ENCODE data around the gene SSH2.
"Not testable (repeated sequence)": the region's sequence is repeated elsewhere in the genome, so short reads cannot be mapped to it uniquely, and the experiment has no call there.

Gene SSH2

DNA sequence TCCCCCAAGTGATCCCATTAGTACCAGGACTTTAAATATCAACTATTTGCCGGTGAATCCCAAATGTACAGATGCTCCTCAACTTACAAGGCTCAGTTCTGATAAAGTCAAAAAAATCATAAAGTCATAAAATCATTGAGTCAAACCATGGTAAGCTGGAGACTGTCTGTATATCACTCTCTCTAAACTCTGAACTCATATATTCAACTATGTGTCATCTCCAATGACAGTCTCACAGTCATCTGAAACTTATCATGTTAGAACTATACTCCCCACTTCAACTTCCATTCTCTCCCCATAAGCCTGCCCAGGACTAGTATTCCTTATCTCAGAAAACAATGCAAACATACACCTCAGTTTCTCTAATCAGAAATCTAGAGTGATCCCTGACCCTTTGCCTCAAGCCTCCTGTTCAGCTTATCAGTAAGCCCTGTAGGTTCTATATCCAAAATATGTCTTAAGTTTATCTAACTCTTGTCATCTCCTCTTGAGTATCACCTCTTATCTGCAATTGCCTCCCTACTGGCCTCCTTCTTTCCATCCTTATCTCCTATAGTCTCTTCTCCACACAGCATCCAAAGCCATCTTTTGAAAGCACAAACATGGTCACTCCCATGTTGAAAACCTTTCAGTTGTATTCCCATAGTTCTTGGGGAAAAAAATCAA, 55.0 kb downstream of the SSH2 start:
- H2AFZ ChIP-seq (ENCODE audit: low read depth, low read length), result no peak overlapping the region
- no peaks in the 10 kb centered on the region for H3K27me3 ChIP-seq (ENCODE audit: insufficient read depth, low read length, poor library complexity)
- H3K79me2 ChIP-seq (ENCODE audit: insufficient read depth, low read length), result peaks cover 88% of the 10 kb centered on the region
- no peaks in the 10 kb centered on the region for H3K4me1 ChIP-seq (ENCODE audit: insufficient read depth, low read length)
- no peak overlapping the region for H3K4me3 ChIP-seq (ENCODE audit: low read depth in 1 of 2, low read length in 2 of 2)
- no peak overlapping the region for H3K9ac ChIP-seq (ENCODE audit: low read depth, low read length)
- DNase-seq, result no peak
- no peak for TF ChIP-seq CTCF (IDR thresholded peaks at IDR 0.05; ENCODE audit: borderline replicate concordance, extremely low read depth, low read length, poor library complexity, severe bottlenecking)
- TF ChIP-seq EZH2 (IDR thresholded peaks at IDR 0.05; ENCODE audit: borderline replicate concordance, low read depth, low read length, severe bottlenecking), result no peak
- no peak for ATAC-seq (ENCODE audit: insufficient read depth, low read depth)
- H3K27ac ChIP-seq (ENCODE audit: low read length), result no peak overlapping the region
- no peak overlapping the region for H3K4me2 ChIP-seq (ENCODE audit: insufficient read depth, low read length)
- peaks cover 28% of the 10 kb centered on the region; the same call in 1 of the 2 replicates for H4K20me1 ChIP-seq (ENCODE audit: insufficient read depth, low read length)
- H3K9me3 ChIP-seq (ENCODE audit: insufficient read depth, low read length, severe bottlenecking), result no peaks in the 10 kb centered on the region
- no peaks in the 10 kb centered on the region for H3K36me3 ChIP-seq (ENCODE audit: insufficient read depth, low read length)

- not testable (repeated sequence) for H3K4me1 ChIP-seq (ENCODE audit: insufficient read depth, low read length); H3K9ac ChIP-seq (ENCODE audit: low read depth, low read length); H3K36me3 ChIP-seq (ENCODE audit: insufficient read depth, low read length); DNase-seq; H2AFZ ChIP-seq (ENCODE audit: low read depth, low read length); H3K9me3 ChIP-seq (ENCODE audit: insufficient read depth, low read length, severe bottlenecking); H3K27ac ChIP-seq (ENCODE audit: low read length); H3K4me2 ChIP-seq (ENCODE audit: insufficient read depth, low read length); H3K4me3 ChIP-seq (ENCODE audit: low read depth in 1 of 2, low read length in 2 of 2); H3K27me3 ChIP-seq (ENCODE audit: insufficient read depth, low read length, poor library complexity); ATAC-seq (ENCODE audit: insufficient read depth, low read depth)
- peaks cover 27% of the 10 kb centered on the region for H4K20me1 ChIP-seq (ENCODE audit: insufficient read depth, low read length)
- H3K79me2 ChIP-seq (ENCODE audit: insufficient read depth, low read length), result peaks cover 88% of the 10 kb centered on the region
Observed at GRCh38 chr17:29874358-29874757, 55.7 kb downstream of the SSH2 start.

- no peaks in the 10 kb centered on the region for H3K27me3 ChIP-seq (ENCODE audit: insufficient read depth, low read length, poor library complexity)
- no peak overlapping the region for H3K4me2 ChIP-seq (ENCODE audit: insufficient read depth, low read length)
- H2AFZ ChIP-seq (ENCODE audit: low read depth, low read length), result no peak overlapping the region
- no peak overlapping the region for H3K9ac ChIP-seq (ENCODE audit: low read depth, low read length)
- TF ChIP-seq EZH2 (IDR thresholded peaks at IDR 0.05; ENCODE audit: borderline replicate concordance, low read depth, low read length, severe bottlenecking) (no peak), CTCF (IDR thresholded peaks at IDR 0.05; ENCODE audit: borderline replicate concordance, extremely low read depth, low read length, poor library complexity, severe bottlenecking) (no peak)
- H3K36me3 ChIP-seq (ENCODE audit: insufficient read depth, low read length), result no peaks in the 10 kb centered on the region
- H4K20me1 ChIP-seq (ENCODE audit: insufficient read depth, low read length), result peaks cover 34% of the 10 kb centered on the region
- ATAC-seq (ENCODE audit: insufficient read depth, low read depth) (no peak), DNase-seq (no peak)
- H3K4me1 ChIP-seq (ENCODE audit: insufficient read depth, low read length), result no peaks in the 10 kb centered on the region
- no peaks in the 10 kb centered on the region for H3K9me3 ChIP-seq (ENCODE audit: insufficient read depth, low read length, severe bottlenecking)
- no peak overlapping the region for H3K4me3 ChIP-seq (ENCODE audit: low read depth in 1 of 2, low read length in 2 of 2)
- H3K79me2 ChIP-seq (ENCODE audit: insufficient read depth, low read length), result peaks cover 89% of the 10 kb centered on the region
- H3K27ac ChIP-seq (ENCODE audit: low read length), result no peak overlapping the region
Observed at GRCh38 chr17:29873476-29873875, 56.6 kb downstream of the SSH2 start.

DNA sequence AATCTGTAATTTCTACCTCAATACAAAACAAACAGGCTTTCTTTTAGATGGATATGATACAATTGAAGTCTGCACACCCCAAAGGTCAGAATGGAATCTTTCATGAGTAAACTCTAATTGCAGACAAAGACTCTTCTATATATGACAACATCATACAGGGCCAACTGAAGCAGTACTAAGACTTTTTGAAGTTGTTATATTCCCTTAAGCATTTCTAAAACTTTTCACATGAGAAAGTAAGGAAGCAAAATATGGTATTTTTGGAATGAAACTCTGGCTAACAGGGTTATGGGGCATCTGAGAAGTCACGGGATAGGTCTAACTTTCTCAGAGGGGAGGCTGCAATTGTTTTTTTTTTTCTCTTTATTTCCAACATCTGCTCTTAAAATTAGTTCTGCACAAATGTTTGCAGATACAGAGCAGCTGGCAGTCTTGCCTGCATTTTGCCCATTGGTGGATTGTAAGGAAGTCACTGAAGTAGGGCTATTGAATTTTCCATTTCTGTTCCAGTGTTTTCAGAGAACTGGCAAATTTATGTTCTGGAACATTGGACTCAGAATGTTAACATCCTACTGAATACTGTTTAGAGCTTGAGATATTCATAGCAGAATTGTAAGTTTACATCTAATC, 59.1 kb downstream of the SSH2 start:
- Histone ChIP-seq H3K27me3 (ENCODE audit: insufficient read depth, low read length, poor library complexity) (no peaks in the 10 kb centered on the region), H3K4me2 (ENCODE audit: insufficient read depth, low read length) (no peak overlapping the region), H4K20me1 (ENCODE audit: insufficient read depth, low read length) (peaks cover 43% of the 10 kb centered on the region), H3K27ac (ENCODE audit: low read length) (no peak overlapping the region), H3K9me3 (ENCODE audit: insufficient read depth, low read length, severe bottlenecking) (no peaks in the 10 kb centered on the region), H3K4me1 (ENCODE audit: insufficient read depth, low read length) (no peaks in the 10 kb centered on the region), H3K79me2 (ENCODE audit: insufficient read depth, low read length) (peaks cover 94% of the 10 kb centered on the region), H3K4me3 (ENCODE audit: low read depth in 1 of 2, low read length in 2 of 2) (no peak overlapping the region), H3K9ac (ENCODE audit: low read depth, low read length) (no peak overlapping the region), H2AFZ (ENCODE audit: low read depth, low read length) (no peak overlapping the region), H3K36me3 (ENCODE audit: insufficient read depth, low read length) (no peaks in the 10 kb centered on the region)
- TF ChIP-seq CTCF (IDR thresholded peaks at IDR 0.05; ENCODE audit: borderline replicate concordance, extremely low read depth, low read length, poor library complexity, severe bottlenecking) (no peak), EZH2 (IDR thresholded peaks at IDR 0.05; ENCODE audit: borderline replicate concordance, low read depth, low read length, severe bottlenecking) (no peak)
- DNase-seq, result no peak
- ATAC-seq (ENCODE audit: insufficient read depth, low read depth), result no peak
